Measurements from ENCODE around the gene GDI1. TPM values are rescaled to one million over a fixed set of nuclear protein-coding genes. Genes with fewer than 3 reads are reported as not detected.

GDI1 gene
- total RNA-seq, 5 donors from 2014 or later (not counting 1 experiment from before 2014, with no cell fraction given): 117 to 208 (median 182) TPM

GRCh38 chrX:154477891-154478477, 41.0 kb downstream of the GDI1 start:
- Mint-ChIP-seq H3K4me3 (peak overlapping the region; percentile 75 to 80 (median 77)), H3K27me3 (peaks cover 0 to 8% of the 10 kb centered on the region in 2 donors), H3K36me3 (no peaks in the 10 kb centered on the region), H3K27ac (peak overlapping the region in 1 of 2 donors; percentile 76), H3K9me3 (no peaks in the 10 kb centered on the region), H3K4me1 (peaks cover 11 to 30% (median 18%) of the 10 kb centered on the region in 3 donors)
- Histone ChIP-seq H3K36me3 (ENCODE audit: control insufficient read depth in 2 of 2, extremely low read depth in 1 of 2, insufficient read depth in 1 of 2, low read length in 1 of 2) (no peaks in the 10 kb centered on the region), H3K4me3 (ENCODE audit: control insufficient read depth in 1 of 2, extremely low read depth in 1 of 2, low read length in 1 of 2) (peak overlapping the region; percentile 0 to 48), H3K4me1 (ENCODE audit: control insufficient read depth in 1 of 2, extremely low read depth in 1 of 2, insufficient read depth in 2 of 2, low read length in 2 of 2) (peaks cover 5 to 29% of the 10 kb centered on the region in 2 experiments), H3K9me3 (no peaks in the 10 kb centered on the region), H3K27me3 (replicated peaks in 1 of 2; ENCODE audit: control insufficient read depth in 2 of 2, extremely low read depth in 1 of 2, insufficient read depth in 2 of 2, low read length in 1 of 2) (no peaks in the 10 kb centered on the region), H3K27ac (ENCODE audit: low read length) (peak overlapping the region; percentile 34)
- no peak for ATAC-seq (replicated peaks in 1 of 4)
- ChIA-PET CTCF (no interaction called here), POLR2A (interaction anchor here in 1 of 2 donors (0.7 kb wide), 1 partner anchor 20 kb away, joined by 3 read pairs; the partner anchor contains the start of gene PLXNA3)
- peak in 1 of 35 experiments; percentile 4 for DNase-seq
- WGBS (ENCODE audit: insufficient coverage): 100% methylated on average over 8 of the region's 24 CpGs

GRCh38 chrX:154478728-154479622, 42.0 kb downstream of the GDI1 start, which contains the start of gene LAGE3:
TSS of gene LAGE3 (minus strand) at chrX:154479281. CDS start at chrX:154478915, 366 bp downstream.
- no peaks in the 10 kb centered on the region for H3K9me3 Mint-ChIP-seq
- no peaks in the 10 kb centered on the region for H3K27me3 ChIP-seq (replicated peaks in 1 of 2; ENCODE audit: control insufficient read depth in 2 of 2, extremely low read depth in 1 of 2, insufficient read depth in 2 of 2, low read length in 1 of 2)
- H3K4me3 Mint-ChIP-seq: peak within 1 kb of the TSS; percentile 77 to 80 (median 78)
- ChIA-PET POLR2A (interaction anchor here in 1 of 2 donors (0.7 kb wide), 1 partner anchor 21 kb away, joined by 3 read pairs; the partner anchor contains the start of gene PLXNA3), CTCF (no interaction called here)
- ATAC-seq (replicated peaks in 1 of 4) (peak; percentile 90 to 93 (median 92)), DNase-seq (peak; percentile 76 to 96 (median 88))
- no peaks in the 10 kb centered on the region for H3K9me3 ChIP-seq
- H3K36me3 Mint-ChIP-seq: no peaks in the 10 kb centered on the region
- peaks cover 0 to 8% of the 10 kb centered on the region in 2 donors for H3K27me3 Mint-ChIP-seq
- WGBS (ENCODE audit: insufficient coverage): under 1% methylated on average over 46 of the region's 85 CpGs
- peaks cover 19 to 35% (median 25%) of the 10 kb centered on the region in 3 donors for H3K4me1 Mint-ChIP-seq
- peak within 1 kb of the TSS; percentile 34 to 62 for H3K4me3 ChIP-seq (ENCODE audit: control insufficient read depth in 1 of 2, extremely low read depth in 1 of 2, low read length in 1 of 2)
- H3K36me3 ChIP-seq (ENCODE audit: control insufficient read depth in 2 of 2, extremely low read depth in 1 of 2, insufficient read depth in 1 of 2, low read length in 1 of 2): peaks cover 0 to under 1% of the 10 kb centered on the region in 2 donors
- peak within 1 kb of the TSS; percentile 79 for H3K27ac ChIP-seq (ENCODE audit: low read length)
- H3K4me1 ChIP-seq (ENCODE audit: control insufficient read depth in 1 of 2, extremely low read depth in 1 of 2, insufficient read depth in 2 of 2, low read length in 2 of 2): peaks cover 5 to 37% of the 10 kb centered on the region in 2 experiments
- peak within 1 kb of the TSS; percentile 86 to 89 for H3K27ac Mint-ChIP-seq

DNA sequence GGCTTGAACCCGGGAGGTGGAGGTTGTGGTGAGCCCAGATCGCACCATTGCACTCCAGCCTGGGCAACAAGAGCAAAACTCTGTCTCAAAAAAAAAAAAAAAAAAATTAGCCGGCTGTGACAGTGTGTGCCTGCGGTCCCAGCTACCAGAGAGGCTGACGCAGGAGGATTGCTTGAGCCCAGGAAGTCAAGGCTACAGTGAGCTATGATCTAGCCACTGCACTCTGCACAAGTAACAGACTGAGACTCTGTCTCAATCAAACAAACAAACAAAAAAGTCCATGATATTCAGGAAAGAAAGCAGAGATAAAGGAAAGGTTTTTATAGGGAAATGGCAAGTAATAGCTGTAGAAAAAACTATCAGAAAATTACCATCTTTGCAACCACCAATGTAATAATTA, 44.2 kb downstream of the GDI1 start:
- H3K27ac Mint-ChIP-seq: no peak overlapping the region
- no peak overlapping the region for H3K4me3 Mint-ChIP-seq
- no peaks in the 10 kb centered on the region for H3K36me3 Mint-ChIP-seq
- H3K4me1 ChIP-seq (ENCODE audit: control insufficient read depth in 1 of 2, extremely low read depth in 1 of 2, insufficient read depth in 2 of 2, low read length in 2 of 2): peaks cover 5 to 56% of the 10 kb centered on the region in 2 experiments
- no peak overlapping the region for H3K27ac ChIP-seq (ENCODE audit: low read length)
- DNase-seq (no peak), ATAC-seq (replicated peaks in 1 of 4) (no peak)
- peaks cover 0 to 8% of the 10 kb centered on the region in 2 donors for H3K27me3 Mint-ChIP-seq
- ChIA-PET POLR2A (no interaction called here), CTCF (no interaction called here)
- WGBS (ENCODE audit: insufficient coverage): no CpG with 5 or more reads among the region's 5 CpGs
- H3K9me3 ChIP-seq: no peaks in the 10 kb centered on the region
- H3K9me3 Mint-ChIP-seq: no peaks in the 10 kb centered on the region
- H3K27me3 ChIP-seq (replicated peaks in 1 of 2; ENCODE audit: control insufficient read depth in 2 of 2, extremely low read depth in 1 of 2, insufficient read depth in 2 of 2, low read length in 1 of 2): no peaks in the 10 kb centered on the region
- no peak overlapping the region for H3K4me3 ChIP-seq (ENCODE audit: control insufficient read depth in 1 of 2, extremely low read depth in 1 of 2, low read length in 1 of 2)
- H3K4me1 Mint-ChIP-seq: peaks cover 25 to 37% (median 30%) of the 10 kb centered on the region in 3 donors
- H3K36me3 ChIP-seq (ENCODE audit: control insufficient read depth in 2 of 2, extremely low read depth in 1 of 2, insufficient read depth in 1 of 2, low read length in 1 of 2): peaks cover 0 to 15% of the 10 kb centered on the region in 2 donors

DNA sequence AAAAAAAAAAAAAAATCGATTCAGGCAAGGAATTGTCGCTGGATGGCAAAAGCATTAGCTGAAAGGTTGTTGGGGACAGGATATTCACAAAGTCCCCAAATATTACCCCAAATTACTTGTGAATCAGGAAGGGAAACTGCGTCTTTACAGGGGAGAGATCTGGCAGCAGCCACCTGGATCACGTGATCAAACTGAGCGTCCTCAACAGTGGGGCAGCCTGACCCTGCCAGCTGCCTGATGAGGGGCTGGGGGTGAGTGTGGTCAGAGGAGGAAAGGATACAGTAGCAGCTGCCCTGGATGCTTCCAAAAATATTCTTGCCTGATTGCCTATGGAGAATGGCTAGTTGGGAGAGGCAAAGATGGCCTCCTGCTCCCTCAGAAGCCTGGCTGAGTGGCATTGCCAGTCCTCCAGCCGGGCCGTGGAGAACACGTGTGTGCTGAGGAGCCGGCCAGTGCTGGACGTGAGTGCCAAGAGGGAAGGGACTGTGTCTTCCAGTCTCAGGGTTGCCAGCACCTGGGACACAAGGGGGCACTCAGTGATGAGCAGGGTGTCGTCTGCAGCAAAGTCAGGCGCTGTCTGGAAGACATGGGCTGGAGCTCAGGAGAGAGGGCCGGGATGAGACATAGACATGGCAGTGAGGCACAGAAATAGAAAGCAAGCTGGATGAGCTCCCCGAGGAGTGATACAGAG, 45.1 kb downstream of the GDI1 start:
- ChIA-PET CTCF (no interaction called here), POLR2A (no interaction called here)
- Histone ChIP-seq H3K4me3 (ENCODE audit: control insufficient read depth in 1 of 2, extremely low read depth in 1 of 2, low read length in 1 of 2) (no peak overlapping the region), H3K9me3 (no peaks in the 10 kb centered on the region), H3K27ac (ENCODE audit: low read length) (no peak overlapping the region), H3K36me3 (ENCODE audit: control insufficient read depth in 2 of 2, extremely low read depth in 1 of 2, insufficient read depth in 1 of 2, low read length in 1 of 2) (peaks cover 0 to 15% of the 10 kb centered on the region in 2 donors), H3K4me1 (ENCODE audit: control insufficient read depth in 1 of 2, extremely low read depth in 1 of 2, insufficient read depth in 2 of 2, low read length in 2 of 2) (peaks cover under 1 to 54% of the 10 kb centered on the region in 2 experiments), H3K27me3 (replicated peaks in 1 of 2; ENCODE audit: control insufficient read depth in 2 of 2, extremely low read depth in 1 of 2, insufficient read depth in 2 of 2, low read length in 1 of 2) (no peaks in the 10 kb centered on the region)
- no peaks in the 10 kb centered on the region for H3K36me3 Mint-ChIP-seq
- H3K9me3 Mint-ChIP-seq: no peaks in the 10 kb centered on the region
- H3K27ac Mint-ChIP-seq: peak overlapping the region in 1 of 2 donors; percentile 28
- peaks cover 0 to 8% of the 10 kb centered on the region in 2 donors for H3K27me3 Mint-ChIP-seq
- DNase-seq: no peak
- H3K4me3 Mint-ChIP-seq: peak overlapping the region in 1 of 3 donors; percentile 15
- peaks cover 25 to 34% (median 31%) of the 10 kb centered on the region in 3 donors for H3K4me1 Mint-ChIP-seq
- ATAC-seq (replicated peaks in 1 of 4): no peak
- WGBS (ENCODE audit: insufficient coverage): 89% methylated on average over 4 of the region's 14 CpGs

DNA sequence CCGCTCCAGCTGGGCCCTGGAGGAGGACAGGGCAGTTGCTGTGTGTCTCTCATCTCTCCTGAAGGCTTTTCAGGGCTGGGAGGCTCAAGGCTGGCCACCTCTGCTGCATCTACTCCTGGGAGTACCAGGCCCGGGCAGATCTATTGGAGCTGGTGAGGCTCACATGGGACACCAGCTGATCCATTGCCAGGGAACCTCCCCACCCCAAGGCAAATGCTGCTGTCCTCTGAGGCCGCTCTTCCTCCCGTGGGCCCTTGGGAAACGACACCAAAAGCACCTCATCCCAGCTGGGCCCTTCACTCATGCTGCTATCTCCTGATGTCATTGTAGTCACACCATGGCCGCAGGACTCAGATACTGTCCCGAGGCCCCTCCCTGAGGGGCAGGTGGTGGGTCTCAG, 45.8 kb downstream of the GDI1 start:
- Mint-ChIP-seq H3K4me3 (no peak overlapping the region), H3K4me1 (peaks cover 24 to 30% (median 27%) of the 10 kb centered on the region in 3 donors), H3K36me3 (no peaks in the 10 kb centered on the region), H3K27ac (peak overlapping the region in 1 of 2 donors; percentile 34), H3K9me3 (no peaks in the 10 kb centered on the region), H3K27me3 (peaks cover 0 to 8% of the 10 kb centered on the region in 2 donors)
- ChIA-PET POLR2A (no interaction called here), CTCF (interaction anchor here in 1 of 2 donors (0.7 kb wide), 1 partner anchor 42 kb away, joined by 4 read pairs; no protein-coding TSS in a partner anchor)
- no peak for ATAC-seq (replicated peaks in 1 of 4)
- Histone ChIP-seq H3K4me1 (ENCODE audit: control insufficient read depth in 1 of 2, extremely low read depth in 1 of 2, insufficient read depth in 2 of 2, low read length in 2 of 2) (peaks cover 0 to 58% of the 10 kb centered on the region in 2 experiments), H3K27ac (ENCODE audit: low read length) (no peak overlapping the region), H3K9me3 (no peaks in the 10 kb centered on the region), H3K4me3 (ENCODE audit: control insufficient read depth in 1 of 2, extremely low read depth in 1 of 2, low read length in 1 of 2) (no peak overlapping the region), H3K27me3 (replicated peaks in 1 of 2; ENCODE audit: control insufficient read depth in 2 of 2, extremely low read depth in 1 of 2, insufficient read depth in 2 of 2, low read length in 1 of 2) (no peaks in the 10 kb centered on the region), H3K36me3 (ENCODE audit: control insufficient read depth in 2 of 2, extremely low read depth in 1 of 2, insufficient read depth in 1 of 2, low read length in 1 of 2) (peaks cover 0 to 17% of the 10 kb centered on the region in 2 donors)
- no peak for DNase-seq
- WGBS (ENCODE audit: insufficient coverage): 93% methylated on average over 3 of the region's 7 CpGs
